D721Med (cell line): ENCODE measurements around the gene DMXL2.

ENCODE experiments used
- DNase-seq: peaks from one replicate; pipeline ENCODE4 v3.0.0; 2011; ENCODE audit warnings: low spot score; ENCODE audit not compliant: insufficient read length
- FAIRE-seq: peaks from 2 replicates; lab custom pipeline; 2011; peaks lifted over from hg19 to GRCh38; lab: Jason Lieb, UNC
- TF ChIP-seq, protein P1 (sequence below): IDR thresholded peaks from 2 replicates; pipeline ENCODE4 v1.5.1; 2012; ENCODE audit warnings: mild to moderate bottlenecking, control low read depth; ENCODE audit not compliant: insufficient read depth; ENCODE audit errors: missing control alignments

Gene DMXL2

DNA sequence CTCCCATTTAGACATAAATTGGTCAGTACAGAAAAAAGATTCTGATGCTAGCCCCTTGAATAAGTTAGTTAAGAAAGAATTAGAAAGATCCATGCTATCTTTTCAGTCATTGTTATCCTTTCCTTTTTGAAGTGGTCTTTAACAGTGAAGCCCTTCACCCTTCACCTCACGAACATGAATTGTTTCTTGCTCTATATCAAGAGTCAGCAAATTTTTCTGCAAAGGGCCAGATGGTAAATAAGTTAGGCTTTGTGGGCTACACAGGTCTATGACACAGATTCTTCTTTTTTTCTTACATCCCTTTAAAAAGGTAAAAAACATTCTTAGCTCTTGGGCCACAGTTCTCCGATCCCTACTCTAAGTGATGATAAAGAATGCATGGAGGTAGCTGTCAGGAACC is 74.9 kb downstream of the DMXL2 start:
- no peak for FAIRE-seq
- no peak for DNase-seq
- TF ChIP-seq, protein P1, sequence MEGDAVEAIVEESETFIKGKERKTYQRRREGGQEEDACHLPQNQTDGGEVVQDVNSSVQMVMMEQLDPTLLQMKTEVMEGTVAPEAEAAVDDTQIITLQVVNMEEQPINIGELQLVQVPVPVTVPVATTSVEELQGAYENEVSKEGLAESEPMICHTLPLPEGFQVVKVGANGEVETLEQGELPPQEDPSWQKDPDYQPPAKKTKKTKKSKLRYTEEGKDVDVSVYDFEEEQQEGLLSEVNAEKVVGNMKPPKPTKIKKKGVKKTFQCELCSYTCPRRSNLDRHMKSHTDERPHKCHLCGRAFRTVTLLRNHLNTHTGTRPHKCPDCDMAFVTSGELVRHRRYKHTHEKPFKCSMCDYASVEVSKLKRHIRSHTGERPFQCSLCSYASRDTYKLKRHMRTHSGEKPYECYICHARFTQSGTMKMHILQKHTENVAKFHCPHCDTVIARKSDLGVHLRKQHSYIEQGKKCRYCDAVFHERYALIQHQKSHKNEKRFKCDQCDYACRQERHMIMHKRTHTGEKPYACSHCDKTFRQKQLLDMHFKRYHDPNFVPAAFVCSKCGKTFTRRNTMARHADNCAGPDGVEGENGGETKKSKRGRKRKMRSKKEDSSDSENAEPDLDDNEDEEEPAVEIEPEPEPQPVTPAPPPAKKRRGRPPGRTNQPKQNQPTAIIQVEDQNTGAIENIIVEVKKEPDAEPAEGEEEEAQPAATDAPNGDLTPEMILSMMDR = no peak

DNA sequence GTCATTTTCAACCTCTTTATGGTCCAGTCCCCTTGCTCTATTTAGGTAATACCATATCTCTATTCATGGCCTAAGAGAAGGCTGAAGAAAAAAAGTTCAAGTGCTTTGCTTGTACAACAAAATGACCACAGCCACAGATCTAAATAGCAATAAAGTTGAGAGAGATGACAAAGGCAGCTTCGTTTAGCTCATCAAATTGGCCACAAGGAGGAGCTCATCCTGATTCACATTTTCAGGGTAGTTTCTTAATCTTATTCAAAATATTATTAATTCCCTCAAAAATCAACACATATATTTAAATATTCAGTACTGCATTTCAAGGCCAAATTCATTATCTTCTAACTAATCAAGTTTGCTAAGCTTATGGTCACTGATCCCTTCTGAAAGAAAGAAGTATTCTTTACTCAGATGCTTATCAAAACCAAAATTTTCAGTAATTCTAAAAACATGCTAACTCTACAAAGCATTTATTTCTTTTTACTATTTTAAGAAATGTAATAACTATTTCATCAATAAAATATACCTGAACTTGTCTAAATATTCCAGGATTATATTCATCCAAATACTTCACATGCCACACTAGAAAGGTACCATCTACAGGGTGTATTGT is 85.5 kb downstream of the DMXL2 start:
- no peak for FAIRE-seq
- TF ChIP-seq, protein P1 = peak; percentile 55
- DNase-seq = no peak

DNA sequence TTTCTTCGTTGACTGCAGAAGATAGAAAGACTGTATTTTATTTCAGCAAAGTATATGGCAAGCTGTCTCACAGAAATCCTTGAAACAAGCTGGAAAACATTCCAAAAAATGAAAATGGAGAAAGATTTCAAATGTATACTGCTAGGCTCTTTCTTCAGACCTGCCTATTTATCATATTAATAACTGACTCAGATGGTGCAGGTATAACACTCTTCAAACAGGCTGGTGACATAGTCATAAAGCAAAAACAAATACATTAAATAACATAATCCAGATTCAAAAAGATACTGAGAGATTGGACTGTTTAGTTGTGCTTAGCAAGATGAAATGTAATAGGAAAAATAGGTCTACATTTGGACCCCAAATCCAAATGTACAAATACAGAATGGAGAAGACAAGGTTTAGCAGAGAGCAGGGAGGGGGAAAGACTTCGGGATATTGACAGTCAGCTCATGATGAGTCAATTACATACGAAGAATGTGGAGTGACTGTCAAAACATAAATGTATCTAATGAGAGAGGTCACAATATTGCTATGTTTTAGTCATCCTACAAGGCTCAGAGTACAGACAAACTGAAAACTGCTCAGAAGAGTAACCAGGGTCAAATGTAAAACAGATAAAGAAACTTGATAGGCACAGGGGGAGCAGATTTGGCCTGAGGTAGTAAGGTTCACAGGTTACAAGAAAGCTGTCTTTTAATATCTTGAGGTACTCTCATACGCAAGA is 88.7 kb downstream of the DMXL2 start:
- TF ChIP-seq, protein P1 = no peak
- FAIRE-seq (no peak), DNase-seq (no peak)

DNA sequence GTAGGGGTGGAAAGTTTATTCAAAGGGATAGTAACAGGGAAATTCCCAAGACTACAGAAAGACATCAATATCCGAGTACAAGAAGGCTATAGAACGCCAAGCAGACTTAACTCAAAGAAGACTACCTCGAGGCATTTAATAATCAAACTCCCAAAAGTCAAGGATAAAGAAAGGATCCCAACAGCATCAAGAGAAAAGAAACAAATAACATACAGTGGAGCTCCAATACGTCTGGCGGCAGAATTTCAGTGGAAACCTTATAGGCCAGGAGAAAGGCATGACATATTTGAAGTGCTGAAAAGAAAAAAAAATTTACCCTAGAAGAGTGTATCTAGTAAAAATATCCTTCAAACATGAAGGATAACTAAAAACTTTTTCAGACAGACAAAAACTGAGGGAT is 95.6 kb downstream of the DMXL2 start:
- no peak for DNase-seq
- FAIRE-seq = no peak

DNA sequence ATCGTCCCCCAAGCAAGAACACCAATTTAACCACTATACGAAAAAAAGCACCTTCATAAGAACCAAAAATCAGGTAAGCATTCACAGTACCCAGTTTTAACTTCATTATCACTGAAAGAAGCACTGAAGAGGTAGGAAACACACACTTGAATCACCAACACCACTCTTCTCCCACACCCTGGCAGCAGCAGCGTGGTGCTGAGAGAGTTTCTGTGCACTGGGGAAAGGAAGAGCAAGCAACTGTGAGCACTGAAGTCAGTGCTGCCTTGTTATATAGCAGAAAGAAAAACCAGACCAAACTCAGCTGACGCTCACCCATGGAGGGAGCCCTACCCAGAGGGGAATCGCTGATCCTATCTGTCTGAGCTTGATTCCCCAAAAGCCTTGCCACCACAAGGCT is 98.2 kb downstream of the DMXL2 start:
- DNase-seq = no peak
- FAIRE-seq = no peak
- TF ChIP-seq, protein P1 = no peak

More for the DNA sequence above, 95.6 kb downstream of the DMXL2 start:
- TF ChIP-seq, protein P1 = no peak

DNA sequence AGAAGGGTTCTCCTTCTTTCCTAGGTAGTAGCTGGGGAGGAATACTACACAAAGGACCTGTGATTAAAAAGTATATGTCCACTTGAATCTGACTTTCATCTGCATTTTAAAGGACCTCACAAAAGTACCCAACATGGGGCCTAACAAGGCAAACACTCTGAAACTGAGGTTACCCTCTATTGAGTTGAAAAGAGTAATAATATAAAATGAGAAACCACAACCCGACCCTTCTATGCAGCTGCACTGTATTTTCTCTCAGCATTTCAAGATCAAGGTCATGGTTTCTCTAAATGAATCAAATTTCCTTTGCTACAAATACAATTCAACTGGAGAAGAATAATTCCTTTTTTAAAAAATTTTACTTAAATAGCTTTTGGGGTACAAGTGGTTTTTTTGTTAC is 106.3 kb downstream of the DMXL2 start:
- FAIRE-seq (no peak), DNase-seq (no peak)
- TF ChIP-seq, protein P1 = no peak

DNA sequence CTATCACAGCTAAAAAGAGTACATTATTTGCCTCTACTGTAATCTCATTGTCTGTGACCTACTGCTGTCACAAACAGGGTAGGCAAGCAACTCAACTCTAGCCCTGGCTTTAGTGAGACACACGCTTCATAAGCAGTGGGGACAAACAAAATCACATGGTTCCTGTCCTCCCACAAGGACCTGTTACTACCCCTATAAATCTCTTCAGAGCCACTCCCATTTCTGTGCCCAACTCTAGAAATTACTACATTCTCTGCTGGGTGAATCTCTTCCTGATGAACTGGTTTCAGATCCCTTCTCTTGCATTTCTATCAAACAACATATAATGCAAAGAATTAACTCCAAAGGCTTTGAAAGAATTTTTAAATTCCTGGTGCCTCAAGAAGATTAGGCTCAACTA is 117.3 kb downstream of the DMXL2 start:
- TF ChIP-seq, protein P1 = no peak
- FAIRE-seq (no peak), DNase-seq (no peak)
